ENCODE data around the gene TNK2.
"Not testable (repeated sequence)": the region's sequence is repeated elsewhere in the genome, so short reads cannot be mapped to it uniquely, and the experiment has no call there.

TNK2 gene

GRCh38 chr3:195821403-195822130 is 86.8 kb downstream of the TNK2 start:
- no peak for DNase-seq (ENCODE audit: low read depth)

- no peak for DNase-seq (ENCODE audit: low read depth)
These were observed 87.5 kb downstream of the TNK2 start for GRCh38 chr3:195820901-195821300.

GRCh38 chr3:195820186-195820585 is 88.2 kb downstream of the TNK2 start:
- DNase-seq (ENCODE audit: low read depth), result no peak

GRCh38 chr3:195818301-195818700 is 90.0 kb downstream of the TNK2 start:
- DNase-seq (ENCODE audit: low read depth), result no peak

- DNase-seq (ENCODE audit: low read depth), result no peak
These were observed 90.7 kb downstream of the TNK2 start for GRCh38 chr3:195817578-195818135.

- not testable (repeated sequence) for DNase-seq (ENCODE audit: low read depth)
These were observed 92.0 kb downstream of the TNK2 start for GRCh38 chr3:195816276-195816913.

GRCh38 chr3:195815169-195815771 is 93.1 kb downstream of the TNK2 start:
- DNase-seq (ENCODE audit: low read depth), result no peak

GRCh38 chr3:195813916-195814640 is 94.3 kb downstream of the TNK2 start:
- DNase-seq (ENCODE audit: low read depth), result no peak

Data from activated T-helper 9 cell treated with anti-CD3 and anti-CD28 coated beads, Interleukin-2, amount 50 U/mL, for 16 hours (primary cell).